H9 (cell line): ENCODE results near the gene DEDD2. TPM values are rescaled to one million over a fixed set of nuclear protein-coding genes. Genes with fewer than 3 reads are reported as not detected.

Source experiments
- DNase-seq: peaks from one replicate; pipeline ENCODE4 v3.0.0-alpha.2; 2017
- H2AFZ ChIP-seq: one replicate; pipeline ENCODE4 v1.6.1; 2013; ENCODE audit warnings: mild to moderate bottlenecking, low read length, control low read depth, moderate library complexity
- H2AK5ac ChIP-seq: 2 replicates; pipeline ENCODE4 v1.6.1; 2013; ENCODE audit warnings: low read length, control low read depth, mixed read lengths; ENCODE audit not compliant: insufficient read length
- H2BK120ac ChIP-seq: one replicate; pipeline ENCODE4 v1.6.1; 2013; ENCODE audit warnings: low read depth, mild to moderate bottlenecking, low read length, control low read depth, inconsistent platforms; ENCODE audit not compliant: poor library complexity, severe bottlenecking
- H2BK12ac ChIP-seq: 2 replicates; pipeline ENCODE4 v1.6.1; 2013; ENCODE audit warnings: low read length, control low read depth, mixed read lengths, low read depth; ENCODE audit not compliant: insufficient read length
- H2BK15ac ChIP-seq: 2 replicates; pipeline ENCODE4 v1.6.1; 2013; ENCODE audit warnings: low read depth, low read length, control low read depth
- H2BK20ac ChIP-seq: one replicate; pipeline ENCODE4 v1.6.1; 2013; ENCODE audit warnings: low read depth, mild to moderate bottlenecking, low read length, control low read depth, inconsistent platforms; ENCODE audit not compliant: poor library complexity, severe bottlenecking
- H2BK5ac ChIP-seq: 2 replicates; pipeline ENCODE4 v1.6.1; 2013; ENCODE audit warnings: low read length, control low read depth, mixed read lengths; ENCODE audit not compliant: insufficient read length
- H3K14ac ChIP-seq: 2 replicates; pipeline ENCODE4 v1.6.1; 2013; ENCODE audit warnings: low read length, control low read depth; ENCODE audit not compliant: insufficient read depth
- H3K18ac ChIP-seq: 2 replicates; pipeline ENCODE4 v1.6.1; 2013; ENCODE audit warnings: low read depth, mild to moderate bottlenecking, mixed read lengths, low read length, control low read depth; ENCODE audit not compliant: insufficient read length
- H3K23ac ChIP-seq: 2 replicates; pipeline ENCODE4 v1.6.1; 2013; ENCODE audit warnings: low read length, control low read depth, mixed read lengths, low read depth; ENCODE audit not compliant: insufficient read length
- H3K23me2 ChIP-seq: 2 replicates; pipeline ENCODE4 v1.6.1; 2013; ENCODE audit warnings: low read depth, mild to moderate bottlenecking, mixed read lengths, low read length, control low read depth; ENCODE audit not compliant: insufficient read length, poor library complexity, severe bottlenecking
- H3K27ac ChIP-seq: 2 replicates; pipeline ENCODE4 v1.5.1; 2013; ENCODE audit warnings: low read length, control low read depth, mixed read lengths, low read depth; ENCODE audit not compliant: insufficient read length
- H3K27me3 ChIP-seq: 2 replicates; pipeline ENCODE4 v1.6.1; 2013; ENCODE audit warnings: low read length, control low read depth, inconsistent platforms; ENCODE audit not compliant: insufficient read depth
- H3K4ac ChIP-seq: 2 replicates; pipeline ENCODE4 v1.6.1; 2013; ENCODE audit warnings: low read depth, mild to moderate bottlenecking, control low read depth, inconsistent platforms, low read length, moderate library complexity
- H3K4me1 ChIP-seq: 2 replicates; pipeline ENCODE4 v1.6.1; 2013; ENCODE audit warnings: low read length, control low read depth, inconsistent platforms; ENCODE audit not compliant: insufficient read depth
- H3K4me2 ChIP-seq: 2 replicates; pipeline ENCODE4 v1.6.1; 2013; ENCODE audit warnings: low read length, control low read depth, mixed read lengths; ENCODE audit not compliant: insufficient read length, insufficient read depth
- H3K56ac ChIP-seq: 2 replicates; pipeline ENCODE4 v1.6.1; 2013; ENCODE audit warnings: low read depth, mild to moderate bottlenecking, mixed read lengths, low read length, control low read depth; ENCODE audit not compliant: insufficient read length
- H3K79me1 ChIP-seq: 2 replicates; pipeline ENCODE4 v1.6.1; 2013; ENCODE audit warnings: low read depth, mild to moderate bottlenecking, moderate library complexity, low read length, control low read depth, inconsistent platforms; ENCODE audit not compliant: insufficient read depth, poor library complexity, severe bottlenecking
- H3K79me2 ChIP-seq: 2 replicates; pipeline ENCODE4 v1.6.1; 2013; ENCODE audit warnings: low read length, control low read depth, inconsistent platforms; ENCODE audit not compliant: insufficient read depth
- H3K9ac ChIP-seq: 2 replicates; pipeline ENCODE4 v1.6.1; 2013; ENCODE audit warnings: low read length, control low read depth, mixed read lengths; ENCODE audit not compliant: insufficient read length; ENCODE audit errors: extremely low read depth
- H3K9me3 ChIP-seq: one replicate; pipeline ENCODE4 v1.6.1; 2013; ENCODE audit warnings: low read depth, low read length, inconsistent platforms; ENCODE audit not compliant: control insufficient read depth
- H3T11ph ChIP-seq: one replicate; pipeline ENCODE4 v1.6.1; 2013; ENCODE audit warnings: mild to moderate bottlenecking, low read length, control low read depth, inconsistent platforms
- H4K20me1 ChIP-seq: one replicate; pipeline ENCODE4 v1.6.1; 2013; ENCODE audit not compliant: control insufficient read depth, insufficient read length, insufficient read depth
- H4K5ac ChIP-seq: 2 replicates; pipeline ENCODE4 v1.6.1; 2013; ENCODE audit warnings: low read depth, mild to moderate bottlenecking, mixed read lengths, low read length, control low read depth; ENCODE audit not compliant: insufficient read length
- H4K8ac ChIP-seq: replicated peaks from 2 replicates; pipeline ENCODE4 v1.6.1; 2013; ENCODE audit warnings: low read length, control low read depth, mixed read lengths, low read depth; ENCODE audit not compliant: insufficient read length
- H4K91ac ChIP-seq: 2 replicates; pipeline ENCODE4 v1.6.1; 2013; ENCODE audit warnings: low read depth, mild to moderate bottlenecking, moderate library complexity, mixed read lengths, low read length, control low read depth; ENCODE audit not compliant: insufficient read length
- H3K27ac Mint-ChIP-seq, 3 experiments: 2 replicates in 2 of 3; 3 replicates in 1 of 3; pipeline ENCODE4 v1.8.0; 2020 to 2021; ENCODE audit warnings: mixed read lengths in 3 of 3, mild to moderate bottlenecking in 1 of 3, moderate library complexity in 1 of 3
- H3K27me3 Mint-ChIP-seq: 2 replicates; pipeline ENCODE4 v1.8.0; 2021; ENCODE audit warnings: low read depth, mild to moderate bottlenecking, moderate library complexity, mixed read lengths
- H3K36me3 Mint-ChIP-seq, 3 experiments: 2 replicates in 2 of 3; 3 replicates in 1 of 3; pipeline ENCODE4 v1.8.0; 2020 to 2021; ENCODE audit warnings: low read depth in 3 of 3, mixed read lengths in 3 of 3; ENCODE audit not compliant: insufficient read depth in 1 of 3
- H3K4me1 Mint-ChIP-seq, 2 experiments: 2 replicates each; pipeline ENCODE4 v1.8.0; 2020; ENCODE audit warnings: mixed read lengths in 2 of 2
- H3K4me3 Mint-ChIP-seq, 2 experiments: 2 replicates in 1 of 2; 3 replicates in 1 of 2; pipeline ENCODE4 v1.8.0; 2020 to 2021; ENCODE audit warnings: mild to moderate bottlenecking in 2 of 2, mixed read lengths in 2 of 2, moderate library complexity in 1 of 2
- H3K9me3 Mint-ChIP-seq, 2 experiments: 2 replicates in 1 of 2; 3 replicates in 1 of 2; pipeline ENCODE4 v1.8.0; 2020; ENCODE audit warnings: mild to moderate bottlenecking in 2 of 2, mixed read lengths in 2 of 2, moderate library complexity in 1 of 2
- WGBS: extraction: QIAGEN DNeasy Blood & Tissue Kit; methylation state at CpG from one replicate; pipeline ENCODE4 v1.1.7; 2013; ENCODE audit warnings: missing lambda C conversion rate, low lambda C conversion rate, mixed read lengths; ENCODE audit not compliant: insufficient read length; ENCODE audit errors: extremely low coverage; 5-methylcytosine and 5-hydroxymethylcytosine counted together
- total RNA-seq: library from RNA; stranded (reverse); gene quantifications from 2 replicates; pipeline ENCODE4 v1.2.1, GENCODE V29; 2021
- TF ChIP-seq, protein P1 (sequence below): fragments of 200-600 bp; sonication (generic); conservative IDR thresholded peaks from 3 replicates; pipeline ENCODE4 v1.8.0; 2021; ENCODE audit warnings: antibody characterized with exemption, mild to moderate bottlenecking

The DEDD2 gene
- total RNA-seq, 1 experiment from 2014 or later: 32.3 TPM

DNA sequence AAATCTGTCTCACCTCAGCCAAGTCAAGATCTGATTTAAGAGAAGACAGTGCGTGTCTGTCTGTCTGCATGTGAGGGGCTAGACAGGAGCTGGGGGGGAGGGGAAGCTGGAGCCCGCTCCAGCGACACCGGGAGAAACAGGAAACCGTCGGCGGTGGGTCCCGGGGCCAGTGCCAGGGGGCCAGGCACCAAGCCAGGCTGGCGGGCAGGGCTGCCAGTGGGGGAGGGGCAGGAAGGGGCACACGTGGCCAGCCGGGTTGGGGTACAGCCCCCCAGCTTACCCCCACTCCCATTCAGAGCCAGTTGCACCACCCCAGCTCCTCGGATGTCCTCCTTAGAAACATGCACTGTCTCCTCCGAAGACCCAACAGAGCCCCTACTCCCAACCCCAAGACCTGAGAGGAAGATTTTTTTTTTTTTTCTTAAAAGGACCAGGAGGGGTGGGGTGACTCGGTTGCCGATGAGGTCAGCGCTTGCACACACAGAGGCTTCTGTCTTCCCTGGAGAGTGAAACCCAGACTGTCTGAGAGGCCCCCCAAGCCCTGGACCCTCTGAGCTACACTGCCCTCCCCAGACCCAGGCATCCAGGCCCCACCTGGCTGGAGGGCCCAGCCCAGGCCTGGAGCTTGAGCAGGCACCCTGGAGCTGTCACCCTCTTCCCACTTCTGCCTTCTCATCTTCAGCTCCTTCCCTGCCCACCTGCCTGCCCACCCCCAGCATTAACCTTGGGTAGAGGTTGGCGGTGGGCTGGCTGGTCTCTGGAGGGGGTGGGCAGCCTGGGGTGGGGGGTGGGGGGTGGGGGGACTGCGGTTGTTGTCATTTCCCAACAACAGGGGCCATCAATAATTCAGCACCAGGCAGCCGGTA lies 33.4 kb upstream of the DEDD2 start:
- H3K23me2 ChIP-seq: peaks cover 13% of the 10 kb centered on the region
- H4K20me1 ChIP-seq: no peaks in the 10 kb centered on the region

More for the DNA sequence above, 33.4 kb upstream of the DEDD2 start:
- Histone ChIP-seq H2BK15ac (no peak overlapping the region), H3K9ac (no peak overlapping the region), H4K5ac (no peak overlapping the region), H3K27ac (no peak overlapping the region), H3K4ac (no peak overlapping the region), H2BK120ac (no peak overlapping the region), H4K91ac (no peak overlapping the region), H2BK12ac (no peak overlapping the region), H4K8ac (no peak overlapping the region), H3K18ac (no peak overlapping the region), H3K79me1 (no peaks in the 10 kb centered on the region), H3K79me2 (peaks cover 5% of the 10 kb centered on the region; the same call in 1 of the 2 replicates), H2AK5ac (no peak overlapping the region), H2BK20ac (no peak overlapping the region), H2BK5ac (no peak overlapping the region), H3K4me1 (peaks cover 6% of the 10 kb centered on the region; the same call in 1 of the 2 replicates), H3K9me3 (no peaks in the 10 kb centered on the region), H3K4me2 (no peak overlapping the region), H3K56ac (no peak overlapping the region), H2AFZ (no peak overlapping the region), H3T11ph (no peak overlapping the region), H3K14ac (no peak overlapping the region), H3K27me3 (no peaks in the 10 kb centered on the region), H3K23ac (no peak overlapping the region)
- WGBS: no CpG with 5 or more reads among the region's 19 CpGs
- H3K27me3 Mint-ChIP-seq: peaks cover under 1% of the 10 kb centered on the region
- TF ChIP-seq, protein P1, sequence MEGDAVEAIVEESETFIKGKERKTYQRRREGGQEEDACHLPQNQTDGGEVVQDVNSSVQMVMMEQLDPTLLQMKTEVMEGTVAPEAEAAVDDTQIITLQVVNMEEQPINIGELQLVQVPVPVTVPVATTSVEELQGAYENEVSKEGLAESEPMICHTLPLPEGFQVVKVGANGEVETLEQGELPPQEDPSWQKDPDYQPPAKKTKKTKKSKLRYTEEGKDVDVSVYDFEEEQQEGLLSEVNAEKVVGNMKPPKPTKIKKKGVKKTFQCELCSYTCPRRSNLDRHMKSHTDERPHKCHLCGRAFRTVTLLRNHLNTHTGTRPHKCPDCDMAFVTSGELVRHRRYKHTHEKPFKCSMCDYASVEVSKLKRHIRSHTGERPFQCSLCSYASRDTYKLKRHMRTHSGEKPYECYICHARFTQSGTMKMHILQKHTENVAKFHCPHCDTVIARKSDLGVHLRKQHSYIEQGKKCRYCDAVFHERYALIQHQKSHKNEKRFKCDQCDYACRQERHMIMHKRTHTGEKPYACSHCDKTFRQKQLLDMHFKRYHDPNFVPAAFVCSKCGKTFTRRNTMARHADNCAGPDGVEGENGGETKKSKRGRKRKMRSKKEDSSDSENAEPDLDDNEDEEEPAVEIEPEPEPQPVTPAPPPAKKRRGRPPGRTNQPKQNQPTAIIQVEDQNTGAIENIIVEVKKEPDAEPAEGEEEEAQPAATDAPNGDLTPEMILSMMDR: no peak
- H3K27ac Mint-ChIP-seq: no peak overlapping the region; a peak in 1 of 7 replicates
- no peaks in the 10 kb centered on the region for H3K9me3 Mint-ChIP-seq
- no peak overlapping the region; a peak in 1 of 5 replicates for H3K4me3 Mint-ChIP-seq
- peaks cover 5 to 28% (median 18%) of the 10 kb centered on the region in 3 experiments; a peak in 6 of 7 replicates for H3K36me3 Mint-ChIP-seq
- no peak for DNase-seq
- peaks cover 27 to 41% of the 10 kb centered on the region in 2 experiments for H3K4me1 Mint-ChIP-seq
